Measurements from ENCODE around the gene KIR2DL1.

The KIR2DL1 gene

DNA sequence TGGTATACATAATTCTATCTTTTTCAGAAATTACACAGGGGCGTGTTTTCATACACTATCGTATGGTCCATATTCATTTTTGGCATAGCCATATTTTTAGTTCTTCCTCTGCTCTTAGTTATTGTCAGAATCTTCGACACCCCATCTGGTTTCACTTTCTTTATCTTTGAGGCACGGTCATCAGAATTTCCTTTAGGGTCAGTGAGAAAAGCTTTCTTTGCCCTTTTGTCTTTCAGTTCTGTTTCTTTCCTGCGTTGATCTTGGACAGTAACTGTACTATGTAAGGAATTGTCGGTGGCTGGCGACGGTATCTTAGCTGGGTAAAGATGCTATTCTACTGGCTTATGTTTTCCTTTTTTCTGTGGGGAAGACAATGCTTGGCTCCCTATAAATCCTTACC, 23.2 kb downstream of the KIR2DL1 start:
- H3K4me3 ChIP-seq (replicated peaks; ENCODE audit: insufficient read depth, low read length): no peak overlapping the region; the same call in 1 of the 2 replicates
- H3K27me3 ChIP-seq (ENCODE audit: insufficient read depth, poor library complexity, severe bottlenecking): no peaks in the 10 kb centered on the region
- no peak overlapping the region for H3K27ac ChIP-seq (replicated peaks)
- DNase-seq (ENCODE audit: low read depth in 1 of 2, low spot score in 1 of 2): no peak
- TF ChIP-seq POLR2AphosphoS5 (IDR thresholded peaks at IDR 0.05; ENCODE audit: low read depth): no peak
- no peak for TF ChIP-seq SPI1 (IDR thresholded peaks at IDR 0.05; ENCODE audit: borderline replicate concordance, low read depth)
- TF ChIP-seq GABPA (IDR thresholded peaks at IDR 0.05; ENCODE audit: low read depth): no peak
- TF ChIP-seq, protein P1, sequence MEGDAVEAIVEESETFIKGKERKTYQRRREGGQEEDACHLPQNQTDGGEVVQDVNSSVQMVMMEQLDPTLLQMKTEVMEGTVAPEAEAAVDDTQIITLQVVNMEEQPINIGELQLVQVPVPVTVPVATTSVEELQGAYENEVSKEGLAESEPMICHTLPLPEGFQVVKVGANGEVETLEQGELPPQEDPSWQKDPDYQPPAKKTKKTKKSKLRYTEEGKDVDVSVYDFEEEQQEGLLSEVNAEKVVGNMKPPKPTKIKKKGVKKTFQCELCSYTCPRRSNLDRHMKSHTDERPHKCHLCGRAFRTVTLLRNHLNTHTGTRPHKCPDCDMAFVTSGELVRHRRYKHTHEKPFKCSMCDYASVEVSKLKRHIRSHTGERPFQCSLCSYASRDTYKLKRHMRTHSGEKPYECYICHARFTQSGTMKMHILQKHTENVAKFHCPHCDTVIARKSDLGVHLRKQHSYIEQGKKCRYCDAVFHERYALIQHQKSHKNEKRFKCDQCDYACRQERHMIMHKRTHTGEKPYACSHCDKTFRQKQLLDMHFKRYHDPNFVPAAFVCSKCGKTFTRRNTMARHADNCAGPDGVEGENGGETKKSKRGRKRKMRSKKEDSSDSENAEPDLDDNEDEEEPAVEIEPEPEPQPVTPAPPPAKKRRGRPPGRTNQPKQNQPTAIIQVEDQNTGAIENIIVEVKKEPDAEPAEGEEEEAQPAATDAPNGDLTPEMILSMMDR (IDR thresholded peaks at IDR 0.05; ENCODE audit: insufficient read depth, low read length): no peak
- TF ChIP-seq, protein P2, sequence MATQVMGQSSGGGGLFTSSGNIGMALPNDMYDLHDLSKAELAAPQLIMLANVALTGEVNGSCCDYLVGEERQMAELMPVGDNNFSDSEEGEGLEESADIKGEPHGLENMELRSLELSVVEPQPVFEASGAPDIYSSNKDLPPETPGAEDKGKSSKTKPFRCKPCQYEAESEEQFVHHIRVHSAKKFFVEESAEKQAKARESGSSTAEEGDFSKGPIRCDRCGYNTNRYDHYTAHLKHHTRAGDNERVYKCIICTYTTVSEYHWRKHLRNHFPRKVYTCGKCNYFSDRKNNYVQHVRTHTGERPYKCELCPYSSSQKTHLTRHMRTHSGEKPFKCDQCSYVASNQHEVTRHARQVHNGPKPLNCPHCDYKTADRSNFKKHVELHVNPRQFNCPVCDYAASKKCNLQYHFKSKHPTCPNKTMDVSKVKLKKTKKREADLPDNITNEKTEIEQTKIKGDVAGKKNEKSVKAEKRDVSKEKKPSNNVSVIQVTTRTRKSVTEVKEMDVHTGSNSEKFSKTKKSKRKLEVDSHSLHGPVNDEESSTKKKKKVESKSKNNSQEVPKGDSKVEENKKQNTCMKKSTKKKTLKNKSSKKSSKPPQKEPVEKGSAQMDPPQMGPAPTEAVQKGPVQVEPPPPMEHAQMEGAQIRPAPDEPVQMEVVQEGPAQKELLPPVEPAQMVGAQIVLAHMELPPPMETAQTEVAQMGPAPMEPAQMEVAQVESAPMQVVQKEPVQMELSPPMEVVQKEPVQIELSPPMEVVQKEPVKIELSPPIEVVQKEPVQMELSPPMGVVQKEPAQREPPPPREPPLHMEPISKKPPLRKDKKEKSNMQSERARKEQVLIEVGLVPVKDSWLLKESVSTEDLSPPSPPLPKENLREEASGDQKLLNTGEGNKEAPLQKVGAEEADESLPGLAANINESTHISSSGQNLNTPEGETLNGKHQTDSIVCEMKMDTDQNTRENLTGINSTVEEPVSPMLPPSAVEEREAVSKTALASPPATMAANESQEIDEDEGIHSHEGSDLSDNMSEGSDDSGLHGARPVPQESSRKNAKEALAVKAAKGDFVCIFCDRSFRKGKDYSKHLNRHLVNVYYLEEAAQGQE (IDR thresholded peaks at IDR 0.05; ENCODE audit: insufficient replicate concordance, low read depth): no peak

DNA sequence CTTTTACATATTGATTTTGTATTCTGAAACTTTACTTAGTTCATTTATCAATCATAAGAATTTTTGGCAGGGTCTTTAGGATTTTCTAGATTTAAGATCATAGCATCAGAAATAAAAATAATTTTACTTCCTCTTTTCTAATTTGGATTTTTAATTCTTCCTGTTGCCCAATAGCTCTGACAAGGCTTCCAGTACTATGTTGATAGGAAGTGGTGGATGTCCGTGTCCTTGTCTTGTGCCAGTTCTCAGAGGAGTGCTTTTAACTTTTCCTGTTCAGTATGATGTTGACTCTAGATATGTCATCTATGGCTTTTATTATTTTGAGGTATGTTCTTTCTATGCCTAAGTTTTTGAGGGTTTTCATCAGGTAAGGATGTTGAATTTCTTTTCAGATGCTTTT, 26.2 kb downstream of the KIR2DL1 start:
- Histone ChIP-seq H3K27me3 (ENCODE audit: insufficient read depth, poor library complexity, severe bottlenecking) (no peaks in the 10 kb centered on the region), H3K27ac (replicated peaks) (peak overlapping the region; percentile 20), H3K4me3 (replicated peaks; ENCODE audit: insufficient read depth, low read length) (no peak overlapping the region)
- DNase-seq (ENCODE audit: low read depth in 1 of 2, low spot score in 1 of 2): peak; percentile 42 to 63
- no peak for TF ChIP-seq POLR2AphosphoS5 (IDR thresholded peaks at IDR 0.05; ENCODE audit: low read depth)
- TF ChIP-seq SPI1 (IDR thresholded peaks at IDR 0.05; ENCODE audit: borderline replicate concordance, low read depth): peak; percentile 64; the same call in 1 of the 2 replicates
- TF ChIP-seq, protein P2 (IDR thresholded peaks at IDR 0.05; ENCODE audit: insufficient replicate concordance, low read depth): no peak
- no peak for TF ChIP-seq GABPA (IDR thresholded peaks at IDR 0.05; ENCODE audit: low read depth)

DNA sequence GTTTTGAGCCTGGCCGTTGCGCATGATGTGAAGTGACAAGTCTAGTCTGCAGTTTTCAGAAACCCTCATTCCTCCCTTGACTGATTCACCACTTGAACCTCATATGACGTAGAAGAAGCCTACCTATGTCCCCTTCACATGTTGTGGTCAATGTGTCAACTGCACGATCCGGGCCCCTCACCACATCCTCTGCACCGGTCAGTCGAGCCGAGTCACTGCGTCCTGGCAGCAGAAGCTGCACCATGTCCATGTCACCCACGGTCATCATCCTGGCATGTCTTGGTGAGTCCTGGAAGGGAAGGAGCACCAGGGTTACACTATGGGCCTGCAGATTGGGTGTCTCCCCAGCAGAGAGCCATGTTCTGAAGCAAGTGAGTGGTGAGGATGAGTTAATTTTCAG, 33.8 kb downstream of the KIR2DL1 start, which contains the start of gene KIR2DL4:
TSS of gene KIR2DL4 (plus strand) at position 201 of the 400 bp plus-strand sequence. CDS start at position 243, 42 bp downstream.
- no peak within 1 kb of the TSS for H3K27ac ChIP-seq (replicated peaks)
- H3K4me3 ChIP-seq (replicated peaks; ENCODE audit: insufficient read depth, low read length): no peak within 1 kb of the TSS
- H3K27me3 ChIP-seq (ENCODE audit: insufficient read depth, poor library complexity, severe bottlenecking): no peaks in the 10 kb centered on the region
- TF ChIP-seq SPI1 (IDR thresholded peaks at IDR 0.05; ENCODE audit: borderline replicate concordance, low read depth) (no peak), POLR2AphosphoS5 (IDR thresholded peaks at IDR 0.05; ENCODE audit: low read depth) (no peak), GABPA (IDR thresholded peaks at IDR 0.05; ENCODE audit: low read depth) (no peak)
- TF ChIP-seq, protein P1 (IDR thresholded peaks at IDR 0.05; ENCODE audit: insufficient read depth, low read length): no peak
- TF ChIP-seq, protein P2 (IDR thresholded peaks at IDR 0.05; ENCODE audit: insufficient replicate concordance, low read depth): no peak
- DNase-seq (ENCODE audit: low read depth in 1 of 2, low spot score in 1 of 2): no peak
